Measurements from ENCODE around the gene SPRED1.

Gene SPRED1

DNA sequence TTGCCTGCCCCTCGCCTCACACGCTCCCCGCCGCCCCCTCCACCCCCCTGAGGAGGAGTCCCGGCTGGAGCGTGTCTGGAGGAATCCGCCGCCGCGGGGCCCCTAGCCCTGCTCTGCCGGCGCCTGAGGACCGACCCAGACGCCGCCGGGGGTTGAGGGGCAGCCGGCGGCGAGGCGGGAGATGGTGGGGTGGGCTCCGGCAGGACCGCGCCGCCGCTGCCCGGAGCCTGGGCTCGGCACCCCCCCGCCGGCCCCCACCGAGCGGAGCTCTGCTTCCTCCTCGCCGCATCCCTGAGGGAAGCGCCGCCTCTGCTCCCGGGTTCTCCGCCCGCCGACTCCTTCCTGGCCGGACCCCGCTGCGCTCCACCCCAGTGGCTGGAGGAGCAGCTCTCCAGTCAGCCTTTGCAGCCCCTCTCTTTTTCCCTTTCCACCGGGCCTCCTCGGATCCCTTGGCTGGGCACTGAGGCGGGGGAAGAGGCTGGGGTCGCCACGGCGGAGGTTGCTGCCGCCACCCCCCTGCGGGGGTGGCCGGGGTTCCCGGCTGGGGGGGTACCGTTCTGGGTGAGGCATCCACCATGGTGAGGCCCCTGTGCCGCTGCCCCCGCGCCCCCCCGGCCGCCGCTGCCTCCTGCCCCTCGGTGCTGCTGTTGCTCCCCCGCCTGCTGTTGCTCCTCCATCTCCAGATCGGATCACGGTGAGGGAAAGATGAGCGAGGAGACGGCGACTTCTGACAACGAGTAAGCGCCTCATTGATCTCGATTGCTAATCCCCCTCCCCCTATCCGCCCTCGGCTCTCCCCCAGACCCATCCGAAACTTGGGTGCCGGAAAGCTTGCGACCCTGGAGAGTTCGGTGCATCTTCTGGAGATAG, at the start of gene SPRED1:
Gene SPRED1, plus strand, starts transcription at position 356 of the 870 bp plus-strand sequence. Its CDS starts 350 bp downstream, at position 706.
- Histone ChIP-seq H3K4me3 (ENCODE audit: low read depth, low read length) (peak within 1 kb of the TSS; percentile 79), H3K27ac (ENCODE audit: extremely low read depth, low read depth, low read length) (peak within 1 kb of the TSS; percentile 88), H3K36me3 (ENCODE audit: control insufficient read depth in 2 of 2, insufficient read depth in 1 of 2, low read length in 2 of 2) (no peaks in the 10 kb centered on the region), H3K4me1 (ENCODE audit: control insufficient read depth, insufficient read depth, low read length) (0 out of 2 replicates have a peak, but pooled peaks cover 5% of the 10 kb centered on the region), H3K9me3 (ENCODE audit: control insufficient read depth, insufficient read depth, low read depth, low read length) (no peaks in the 10 kb centered on the region)
- POLR2A ChIA-PET: interaction anchor here (0.9 to 2.3 kb wide), 8 partner anchors 10 to 183 kb away, joined by 3 to 6 read pairs (median 3); no protein-coding TSS in a partner anchor
- CTCF ChIA-PET: interaction anchor here (1.5 kb wide), 1 partner anchor 250 kb away, joined by 7 read pairs; no protein-coding TSS in a partner anchor
- no peak for TF ChIP-seq ZNF335 (tag by site-specific recombination; conservative IDR thresholded peaks at IDR 0.05)
- TF ChIP-seq, protein P1, sequence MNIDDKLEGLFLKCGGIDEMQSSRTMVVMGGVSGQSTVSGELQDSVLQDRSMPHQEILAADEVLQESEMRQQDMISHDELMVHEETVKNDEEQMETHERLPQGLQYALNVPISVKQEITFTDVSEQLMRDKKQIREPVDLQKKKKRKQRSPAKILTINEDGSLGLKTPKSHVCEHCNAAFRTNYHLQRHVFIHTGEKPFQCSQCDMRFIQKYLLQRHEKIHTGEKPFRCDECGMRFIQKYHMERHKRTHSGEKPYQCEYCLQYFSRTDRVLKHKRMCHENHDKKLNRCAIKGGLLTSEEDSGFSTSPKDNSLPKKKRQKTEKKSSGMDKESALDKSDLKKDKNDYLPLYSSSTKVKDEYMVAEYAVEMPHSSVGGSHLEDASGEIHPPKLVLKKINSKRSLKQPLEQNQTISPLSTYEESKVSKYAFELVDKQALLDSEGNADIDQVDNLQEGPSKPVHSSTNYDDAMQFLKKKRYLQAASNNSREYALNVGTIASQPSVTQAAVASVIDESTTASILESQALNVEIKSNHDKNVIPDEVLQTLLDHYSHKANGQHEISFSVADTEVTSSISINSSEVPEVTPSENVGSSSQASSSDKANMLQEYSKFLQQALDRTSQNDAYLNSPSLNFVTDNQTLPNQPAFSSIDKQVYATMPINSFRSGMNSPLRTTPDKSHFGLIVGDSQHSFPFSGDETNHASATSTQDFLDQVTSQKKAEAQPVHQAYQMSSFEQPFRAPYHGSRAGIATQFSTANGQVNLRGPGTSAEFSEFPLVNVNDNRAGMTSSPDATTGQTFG (tag by site-specific recombination; IDR thresholded peaks at IDR 0.05; ENCODE audit: borderline replicate concordance): no peak
- no peak for TF ChIP-seq FEZF1 (tag by site-specific recombination; IDR thresholded peaks at IDR 0.05)
- no peak for TF ChIP-seq ZNF629 (tag by site-specific recombination; IDR thresholded peaks at IDR 0.05)
- TF ChIP-seq ZNF639 (tag by site-specific recombination; IDR thresholded peaks at IDR 0.05): no peak
- TF ChIP-seq ZNF324 (tag by site-specific recombination; IDR thresholded peaks at IDR 0.05): no peak
- no peak for TF ChIP-seq ZNF157 (tag by site-specific recombination; IDR thresholded peaks at IDR 0.05)
- TF ChIP-seq ZBTB17 (tag by site-specific recombination; IDR thresholded peaks at IDR 0.05): peak; percentile 27; the same call in 1 of the 2 replicates
- peak; percentile 29; the same call in 1 of the 2 replicates for TF ChIP-seq ZIC2 (tag by site-specific recombination; IDR thresholded peaks at IDR 0.05)
- TF ChIP-seq ZNF561 (tag by site-specific recombination; IDR thresholded peaks at IDR 0.05; ENCODE audit: borderline replicate concordance): peak; percentile 16; the same call in 1 of the 2 replicates
- peak; percentile 78 for TF ChIP-seq ZNF398 (tag by site-specific recombination; IDR thresholded peaks at IDR 0.05)
- TF ChIP-seq ZNF366 (tag by site-specific recombination; conservative IDR thresholded peaks at IDR 0.05): no peak
- TF ChIP-seq KLF7 (tag by site-specific recombination; IDR thresholded peaks at IDR 0.05; ENCODE audit: borderline replicate concordance): no peak
- TF ChIP-seq, protein P2, sequence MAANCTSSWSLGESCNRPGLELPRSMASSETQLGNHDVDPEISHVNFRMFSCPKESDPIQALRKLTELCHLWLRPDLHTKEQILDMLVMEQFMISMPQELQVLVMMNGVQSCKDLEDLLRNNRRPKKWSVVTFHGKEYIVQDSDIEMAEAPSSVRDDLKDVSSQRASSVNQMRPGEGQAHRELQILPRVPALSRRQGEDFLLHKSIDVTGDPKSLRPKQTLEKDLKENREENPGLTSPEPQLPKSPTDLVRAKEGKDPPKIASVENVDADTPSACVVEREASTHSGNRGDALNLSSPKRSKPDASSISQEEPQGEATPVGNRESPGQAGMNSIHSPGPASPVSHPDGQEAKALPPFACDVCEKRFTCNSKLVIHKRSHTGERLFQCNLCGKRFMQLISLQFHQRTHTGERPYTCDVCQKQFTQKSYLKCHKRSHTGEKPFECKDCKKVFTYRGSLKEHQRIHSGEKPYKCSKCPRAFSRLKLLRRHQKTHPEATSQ (tag by site-specific recombination; IDR thresholded peaks at IDR 0.05): no peak
- no peak for TF ChIP-seq ZNF792 (tag by site-specific recombination; IDR thresholded peaks at IDR 0.05)
- TF ChIP-seq ZNF112 (tag by site-specific recombination; IDR thresholded peaks at IDR 0.05): no peak
- no peak for TF ChIP-seq GLI4 (tag by site-specific recombination; IDR thresholded peaks at IDR 0.05)
- TF ChIP-seq ZBTB10 (tag by site-specific recombination; IDR thresholded peaks at IDR 0.05): peak; percentile 44; the same call in 1 of the 2 replicates
- no peak for TF ChIP-seq ZNF791 (tag by site-specific recombination; IDR thresholded peaks at IDR 0.05)
- no peak for TF ChIP-seq ZNF837 (tag by site-specific recombination; IDR thresholded peaks at IDR 0.05)
- no peak for TF ChIP-seq ZFP41 (tag by site-specific recombination; IDR thresholded peaks at IDR 0.05; ENCODE audit: borderline replicate concordance)
- no peak for TF ChIP-seq KLF10 (tag by site-specific recombination; IDR thresholded peaks at IDR 0.05)
- no peak for TF ChIP-seq TRIM28 (IDR thresholded peaks at IDR 0.05; ENCODE audit: borderline replicate concordance, low read length)
- no peak for TF ChIP-seq ZNF16 (tag by site-specific recombination; IDR thresholded peaks at IDR 0.05; ENCODE audit: low read depth)
- TF ChIP-seq ZNF341 (tag by site-specific recombination; IDR thresholded peaks at IDR 0.05; ENCODE audit: low read depth): peak; percentile 46
- TF ChIP-seq ZNF514 (tag by site-specific recombination; IDR thresholded peaks at IDR 0.05): no peak
- peak; percentile 68 for TF ChIP-seq GLIS2 (tag by site-specific recombination; IDR thresholded peaks at IDR 0.05)
- TF ChIP-seq ZNF311 (tag by site-specific recombination; IDR thresholded peaks at IDR 0.05; ENCODE audit: borderline replicate concordance): no peak
- peak; percentile 83 for TF ChIP-seq IKZF3 (tag by site-specific recombination; IDR thresholded peaks at IDR 0.05)
